DND-41 (cell line): Measurements from ENCODE around the gene PYGO2.

ENCODE experiments used
- ATAC-seq: fragments of 200-7000 bp; cut with Tn5 transposase; 3 replicates; pipeline ENCODE4 v1.9.1; 2021; ENCODE audit warnings: low read depth; ENCODE audit not compliant: insufficient read depth
- DNase-seq: peaks from one replicate; pipeline ENCODE4 v3.0.0-alpha.2; 2020
- H2AFZ ChIP-seq: 2 replicates; pipeline ENCODE4 v1.6.0; 2012; ENCODE audit warnings: low read depth, low read length
- H3K27ac ChIP-seq: 2 replicates; pipeline ENCODE4 v1.5.1; 2012; ENCODE audit warnings: low read length, inconsistent platforms
- H3K27me3 ChIP-seq: fragments of 200-600 bp; sonication (generic); 2 replicates; pipeline ENCODE4 v1.6.0; 2012; ENCODE audit warnings: low read length, mild to moderate bottlenecking, inconsistent platforms; ENCODE audit not compliant: insufficient read depth, poor library complexity
- H3K36me3 ChIP-seq: 2 replicates; pipeline ENCODE4 v1.5.1; 2012; ENCODE audit warnings: low read length, inconsistent platforms; ENCODE audit not compliant: insufficient read depth
- H3K4me1 ChIP-seq: 2 replicates; pipeline ENCODE4 v1.5.1; 2012; ENCODE audit warnings: mild to moderate bottlenecking, low read length; ENCODE audit not compliant: insufficient read depth
- H3K4me2 ChIP-seq: 2 replicates; pipeline ENCODE4 v1.6.0; 2012; ENCODE audit warnings: mild to moderate bottlenecking, moderate library complexity, low read length, inconsistent platforms; ENCODE audit not compliant: insufficient read depth
- H3K4me3 ChIP-seq, 2 experiments: fragments of 200-600 bp in 1 of 2; shearing (Covaris generic) in 1 of 2; 2 replicates each; pipeline ENCODE4 v1.5.1; 2012 to 2016; ENCODE audit warnings: inconsistent platforms in 2 of 2, low read length in 2 of 2, mild to moderate bottlenecking in 2 of 2, low read depth in 1 of 2, moderate library complexity in 1 of 2
- H3K79me2 ChIP-seq: 2 replicates; pipeline ENCODE4 v1.6.0; 2012; ENCODE audit warnings: low read length, inconsistent platforms; ENCODE audit not compliant: insufficient read depth
- H3K9ac ChIP-seq: 2 replicates; pipeline ENCODE4 v1.6.0; 2012; ENCODE audit warnings: low read depth, mild to moderate bottlenecking, inconsistent platforms, low read length, moderate library complexity
- H3K9me3 ChIP-seq: 2 replicates; pipeline ENCODE4 v1.5.1; 2012; ENCODE audit warnings: low read length, moderate library complexity, mild to moderate bottlenecking, inconsistent platforms; ENCODE audit not compliant: insufficient read depth, severe bottlenecking
- H4K20me1 ChIP-seq: 2 replicates; pipeline ENCODE4 v1.6.0; 2012; ENCODE audit warnings: low read length; ENCODE audit not compliant: insufficient read depth
- EZH2 ChIP-seq: IDR thresholded peaks from 3 replicates; pipeline ENCODE4 v1.6.1; 2012; ENCODE audit warnings: borderline replicate concordance, low read depth, mild to moderate bottlenecking, moderate library complexity, low read length, inconsistent platforms; ENCODE audit not compliant: severe bottlenecking
- TF ChIP-seq, protein P1 (sequence below): IDR thresholded peaks from 2 replicates; pipeline ENCODE4 v1.5.1; 2012; ENCODE audit warnings: borderline replicate concordance, low read length, moderate library complexity, mild to moderate bottlenecking; ENCODE audit not compliant: poor library complexity, severe bottlenecking; ENCODE audit errors: extremely low read depth

Gene PYGO2

DNA sequence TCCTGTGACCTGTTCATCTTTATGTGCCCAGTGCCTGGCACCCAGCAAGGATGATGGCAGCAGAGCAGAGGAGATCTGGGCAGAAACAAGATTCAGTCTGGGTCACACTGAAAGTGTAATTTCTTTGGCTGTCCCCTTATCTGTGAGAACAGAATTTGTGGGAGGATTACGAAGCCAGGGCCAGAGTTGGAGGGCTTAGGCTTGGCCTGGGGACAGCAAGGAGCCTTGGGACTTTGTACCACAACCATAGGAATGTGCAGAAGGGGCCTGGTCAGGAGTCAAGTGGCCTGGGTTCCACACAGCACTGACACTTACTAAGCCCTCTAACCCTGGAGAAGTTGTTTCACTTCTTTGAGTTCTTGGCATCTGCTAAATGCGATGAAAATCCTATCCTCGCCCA lies 37.9 kb downstream of the PYGO2 start:
- Histone ChIP-seq H3K9ac (no peak overlapping the region), H3K9me3 (no peaks in the 10 kb centered on the region), H3K4me1 (no peaks in the 10 kb centered on the region), H4K20me1 (no peaks in the 10 kb centered on the region), H3K4me3 (no peak overlapping the region), H3K27ac (no peak overlapping the region), H3K27me3 (no peaks in the 10 kb centered on the region), H3K36me3 (peaks cover 30% of the 10 kb centered on the region), H3K4me2 (no peak overlapping the region), H3K79me2 (no peaks in the 10 kb centered on the region), H2AFZ (no peak overlapping the region)
- no peak for DNase-seq
- TF ChIP-seq, protein P1, sequence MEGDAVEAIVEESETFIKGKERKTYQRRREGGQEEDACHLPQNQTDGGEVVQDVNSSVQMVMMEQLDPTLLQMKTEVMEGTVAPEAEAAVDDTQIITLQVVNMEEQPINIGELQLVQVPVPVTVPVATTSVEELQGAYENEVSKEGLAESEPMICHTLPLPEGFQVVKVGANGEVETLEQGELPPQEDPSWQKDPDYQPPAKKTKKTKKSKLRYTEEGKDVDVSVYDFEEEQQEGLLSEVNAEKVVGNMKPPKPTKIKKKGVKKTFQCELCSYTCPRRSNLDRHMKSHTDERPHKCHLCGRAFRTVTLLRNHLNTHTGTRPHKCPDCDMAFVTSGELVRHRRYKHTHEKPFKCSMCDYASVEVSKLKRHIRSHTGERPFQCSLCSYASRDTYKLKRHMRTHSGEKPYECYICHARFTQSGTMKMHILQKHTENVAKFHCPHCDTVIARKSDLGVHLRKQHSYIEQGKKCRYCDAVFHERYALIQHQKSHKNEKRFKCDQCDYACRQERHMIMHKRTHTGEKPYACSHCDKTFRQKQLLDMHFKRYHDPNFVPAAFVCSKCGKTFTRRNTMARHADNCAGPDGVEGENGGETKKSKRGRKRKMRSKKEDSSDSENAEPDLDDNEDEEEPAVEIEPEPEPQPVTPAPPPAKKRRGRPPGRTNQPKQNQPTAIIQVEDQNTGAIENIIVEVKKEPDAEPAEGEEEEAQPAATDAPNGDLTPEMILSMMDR: no peak
- no peak for TF ChIP-seq EZH2
- ATAC-seq: no peak

GRCh38 chr1:154913273-154913672 lies 48.3 kb downstream of the PYGO2 start:
- no peak for ATAC-seq
- no peaks in the 10 kb centered on the region for H3K36me3 ChIP-seq
- TF ChIP-seq EZH2: no peak
- TF ChIP-seq, protein P1: no peak

DNA sequence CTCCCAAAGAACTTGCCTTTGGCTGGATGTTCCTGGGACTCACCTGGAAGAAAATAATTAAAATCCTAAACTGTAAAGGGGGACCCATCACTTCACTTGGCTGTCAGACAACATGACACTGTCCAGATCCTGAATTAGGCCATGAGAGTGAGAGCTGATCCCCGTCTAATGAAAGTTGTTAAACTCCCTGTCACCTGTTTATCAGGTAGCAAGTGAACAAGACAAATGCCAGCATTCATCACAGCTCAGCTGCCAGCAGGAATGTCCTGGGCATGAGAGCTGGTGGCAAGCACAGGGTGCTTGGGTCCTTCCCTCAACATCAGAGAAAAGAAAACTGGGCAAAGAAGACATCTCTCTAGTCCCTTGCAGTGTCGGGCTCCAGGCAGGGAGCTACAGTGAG lies 48.8 kb downstream of the PYGO2 start:
- Histone ChIP-seq H2AFZ (no peak overlapping the region), H3K27ac (no peak overlapping the region), H3K4me2 (no peak overlapping the region), H3K9ac (no peak overlapping the region), H3K79me2 (no peaks in the 10 kb centered on the region), H3K4me1 (no peaks in the 10 kb centered on the region), H3K4me3 (no peak overlapping the region), H3K27me3 (no peaks in the 10 kb centered on the region), H3K36me3 (no peaks in the 10 kb centered on the region), H3K9me3 (no peaks in the 10 kb centered on the region), H4K20me1 (no peaks in the 10 kb centered on the region)
- TF ChIP-seq, protein P1: no peak
- no peak for TF ChIP-seq EZH2
- ATAC-seq (no peak), DNase-seq (no peak)

More at GRCh38 chr1:154913273-154913672, 48.3 kb downstream of the PYGO2 start:
- Histone ChIP-seq H3K4me1 (no peaks in the 10 kb centered on the region), H3K9me3 (no peaks in the 10 kb centered on the region), H3K79me2 (no peaks in the 10 kb centered on the region), H3K27ac (no peak overlapping the region), H3K27me3 (no peaks in the 10 kb centered on the region), H4K20me1 (no peaks in the 10 kb centered on the region), H3K4me2 (no peak overlapping the region), H3K9ac (no peak overlapping the region), H2AFZ (no peak overlapping the region), H3K4me3 (no peak overlapping the region)
- no peak for DNase-seq
